Embryonic facial prominence (tissue), 1 donor: ENCODE measurements around the gene SPTLC1.
"Not testable (repeated sequence)": the region's sequence is repeated elsewhere in the genome, so short reads cannot be mapped to it uniquely, and the experiment has no call there.

Experiments used
- DNase-seq: peaks from one replicate; pipeline ENCODE4 v3.0.0-alpha.2; 2016; ENCODE audit errors: extremely low spot score

SPTLC1 gene

DNA sequence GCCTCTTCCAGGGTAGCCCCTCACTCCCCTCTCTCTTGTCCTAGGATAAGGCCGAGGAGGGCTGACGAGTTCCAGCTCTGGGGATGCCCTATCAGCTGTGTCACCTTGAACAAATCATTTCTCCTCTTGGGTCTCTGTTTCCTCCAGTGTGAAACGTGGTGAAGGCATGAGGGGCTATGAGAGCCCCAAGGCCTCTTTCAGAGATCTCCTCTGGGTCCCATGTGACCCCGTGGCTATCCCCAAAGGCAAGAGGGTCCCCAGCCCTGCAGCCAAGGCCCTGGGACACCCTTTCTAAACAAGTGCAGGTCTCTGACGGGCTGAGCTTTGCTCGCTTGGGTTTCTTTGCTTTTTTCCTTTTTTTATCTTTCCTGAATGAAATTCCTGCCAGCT, 25.5 kb upstream of the SPTLC1 start:
- DNase-seq: no peak

- DNase-seq: peak; percentile 30
These were observed 25.0 kb upstream of the SPTLC1 start for GRCh38 chr9:92140074-92140753.

DNA sequence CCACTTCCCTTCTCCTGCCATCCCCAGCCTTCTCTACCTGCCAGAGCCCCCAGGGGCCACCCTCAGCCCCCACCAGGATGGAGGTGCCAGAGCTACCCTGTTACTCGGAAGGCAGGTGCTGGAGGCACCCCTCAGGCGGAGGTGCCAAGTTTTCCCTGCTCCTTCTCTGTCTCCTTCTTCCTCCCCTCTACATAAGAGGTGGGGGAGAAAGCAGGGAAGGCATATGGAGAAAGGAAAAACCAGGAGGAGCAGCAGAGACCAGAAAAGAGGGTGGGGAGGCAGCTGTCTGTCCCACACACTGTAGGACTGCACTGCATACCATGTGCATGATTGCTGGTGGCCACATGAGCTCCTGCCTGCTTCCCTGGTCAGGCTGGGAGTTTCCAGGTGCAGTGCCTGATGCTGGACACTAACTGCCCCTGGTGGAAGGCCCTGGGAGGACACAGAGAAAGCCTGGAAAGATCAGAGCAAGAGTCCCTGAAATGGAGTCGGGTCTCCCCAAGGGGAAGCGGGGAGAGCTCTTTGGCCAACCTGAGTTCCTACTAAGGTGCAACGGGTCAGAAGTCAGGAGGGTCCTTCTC, 23.8 kb upstream of the SPTLC1 start:
- not testable (repeated sequence) for DNase-seq

DNA sequence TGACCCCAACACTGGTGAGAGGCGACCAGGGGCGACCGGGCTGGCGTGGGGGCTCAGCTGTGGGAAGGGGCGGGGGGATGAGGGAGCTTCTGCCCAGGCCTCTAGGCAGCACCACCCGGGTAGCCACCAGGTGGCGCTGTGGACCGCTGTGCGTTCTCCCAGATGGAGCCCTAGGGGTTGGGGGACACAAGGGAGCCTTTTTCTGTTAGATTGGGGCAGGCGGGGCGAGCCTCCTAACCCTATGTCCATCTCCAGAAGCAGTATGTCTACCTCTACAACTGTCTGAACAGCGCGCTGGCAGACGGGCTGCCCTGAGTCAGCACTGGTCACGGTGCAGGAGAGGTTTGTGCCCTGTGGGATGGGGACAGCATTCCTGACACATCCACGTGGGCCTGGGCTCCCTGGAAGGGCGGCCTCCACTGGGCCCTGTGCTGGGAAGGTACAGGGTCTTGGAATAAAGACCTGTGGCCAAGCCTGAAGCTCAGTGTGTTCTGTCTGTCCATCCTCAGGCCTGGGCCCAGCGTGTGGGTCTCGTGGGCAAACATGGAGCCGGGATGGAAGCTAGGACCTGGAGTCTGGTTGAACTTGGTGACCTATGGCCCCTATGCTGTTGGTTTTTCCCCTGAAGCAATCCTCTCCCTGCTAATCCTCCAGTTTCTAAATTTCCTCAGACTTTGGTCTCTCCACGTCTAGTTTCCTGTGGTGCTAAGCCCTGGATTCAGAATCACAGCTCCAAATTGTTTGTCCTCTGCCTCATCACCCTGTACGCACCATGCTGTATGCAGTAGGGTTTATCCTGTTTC, 23.1 kb upstream of the SPTLC1 start:
- no peak for DNase-seq

DNA sequence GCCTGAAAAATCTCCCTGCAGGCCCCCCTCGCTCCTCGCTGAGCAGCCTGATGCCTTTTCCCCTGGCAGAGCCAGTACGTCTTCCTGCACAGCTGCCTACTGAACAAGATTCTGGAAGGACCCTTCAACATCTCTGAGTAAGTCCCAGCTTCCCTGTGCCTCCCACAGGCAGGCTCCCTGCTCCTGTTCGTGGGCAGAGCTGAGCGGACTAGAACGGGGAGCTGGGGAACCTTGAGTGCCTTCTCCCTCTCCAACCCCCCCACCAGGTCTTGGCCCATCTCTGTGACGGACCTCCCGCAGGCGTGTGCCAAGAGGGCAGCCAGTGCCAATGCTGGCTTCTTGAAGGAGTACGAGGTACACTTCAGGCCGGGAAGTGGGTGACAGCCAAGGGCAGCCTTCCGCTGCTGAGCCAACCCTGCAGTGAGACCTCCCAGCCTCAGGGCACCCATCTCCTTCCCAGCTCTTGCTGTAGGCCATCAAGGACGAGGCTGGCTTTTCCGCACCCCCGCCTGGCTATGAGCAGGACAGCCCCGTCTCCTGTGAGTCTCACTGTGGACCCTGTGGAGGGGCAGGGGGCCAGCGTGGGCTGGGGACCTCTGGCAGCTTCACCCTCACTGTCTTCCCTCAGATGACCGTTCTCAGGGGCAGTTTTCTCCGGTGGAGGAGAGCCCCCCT, 21.1 kb upstream of the SPTLC1 start:
- DNase-seq: no peak

DNA sequence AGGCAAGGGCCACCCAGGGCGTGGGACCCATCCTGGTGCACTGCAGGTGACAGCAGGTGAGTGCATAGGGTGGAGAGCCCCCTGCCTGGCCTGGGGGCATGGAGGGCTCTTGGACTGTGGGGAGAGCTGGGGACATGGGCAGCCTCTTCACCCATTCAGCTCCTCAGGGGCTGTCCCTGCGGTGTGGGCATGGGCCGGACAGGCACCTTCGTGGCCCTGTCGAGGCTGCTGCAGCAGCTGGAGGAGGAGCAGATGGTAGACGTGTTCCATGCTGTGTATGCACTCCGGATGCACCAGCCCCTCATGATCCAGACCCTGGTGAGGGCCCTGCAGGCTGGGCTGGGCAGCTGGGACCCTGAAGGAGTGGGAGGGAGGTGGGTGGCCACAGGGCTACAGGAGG, 20.4 kb upstream of the SPTLC1 start:
- no peak for DNase-seq

- DNase-seq: peak; percentile 25
These were observed 18.9 kb upstream of the SPTLC1 start for GRCh38 chr9:92133949-92134604.

DNA sequence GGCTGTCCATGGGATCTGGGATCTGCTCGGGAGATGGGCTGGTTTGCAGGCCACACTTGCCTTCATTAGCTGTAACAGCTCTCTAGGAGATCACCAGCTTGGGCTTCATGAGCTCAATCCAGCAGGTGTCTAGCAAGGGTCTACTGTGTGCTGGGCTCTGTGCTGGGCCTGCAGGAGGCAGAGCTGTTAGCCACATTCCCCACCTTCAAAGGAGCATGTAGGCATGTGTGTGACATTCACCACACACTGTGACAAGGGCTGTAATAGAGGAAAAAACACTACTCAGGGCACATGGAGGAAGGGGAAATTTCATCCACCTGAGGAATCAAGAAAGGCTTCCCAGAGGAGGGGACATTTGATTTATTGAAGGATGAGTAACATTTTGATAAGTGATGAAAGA, 17.7 kb upstream of the SPTLC1 start:
- not testable (repeated sequence) for DNase-seq

- DNase-seq: no peak
These were observed 17.3 kb upstream of the SPTLC1 start for GRCh38 chr9:92132501-92132900.

GRCh38 chr9:92122800-92123199, 7.6 kb upstream of the SPTLC1 start:
- DNase-seq: no peak

DNA sequence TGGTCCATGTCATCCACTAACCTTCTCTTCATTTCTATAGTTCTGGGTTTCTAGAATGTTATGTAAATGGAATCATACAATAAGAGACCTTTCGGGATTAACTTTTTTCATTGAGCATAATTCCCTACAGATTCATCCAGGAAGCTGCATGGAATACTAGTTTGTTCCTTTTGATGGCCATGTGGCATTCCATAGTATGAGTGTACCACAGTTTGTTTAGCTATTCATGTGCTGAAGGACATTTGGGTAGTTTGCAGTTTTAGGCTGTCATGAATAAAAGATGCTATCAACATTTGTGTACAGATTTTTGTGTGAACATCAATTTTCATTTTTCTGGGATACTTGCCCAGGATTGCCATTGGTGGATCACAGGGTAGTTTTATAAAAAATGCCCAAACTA, 6.8 kb upstream of the SPTLC1 start:
- DNase-seq: no peak

GRCh38 chr9:92121265-92121664, 6.1 kb upstream of the SPTLC1 start:
- no peak for DNase-seq

GRCh38 chr9:92120138-92120537, 4.9 kb upstream of the SPTLC1 start:
- DNase-seq: no peak

DNA sequence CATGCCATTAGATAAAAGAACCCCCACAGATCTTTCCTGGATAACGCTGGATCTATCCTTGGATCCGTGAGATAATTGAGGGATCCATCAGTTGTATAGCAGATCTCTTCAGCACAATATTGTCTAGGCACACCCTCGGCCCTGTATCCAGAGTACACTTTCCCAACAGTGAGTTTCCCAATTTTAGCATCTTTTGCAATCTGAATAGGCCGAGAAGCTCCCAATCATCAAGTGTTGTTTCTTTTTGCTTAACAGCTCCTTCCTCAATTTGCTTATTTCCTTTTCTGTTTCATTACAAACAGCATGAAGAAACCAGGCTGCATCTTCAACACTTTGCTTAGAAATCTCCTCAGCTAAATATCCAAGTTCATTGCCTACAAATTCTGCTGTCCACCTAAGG, 4.4 kb upstream of the SPTLC1 start:
- no peak for DNase-seq

DNA sequence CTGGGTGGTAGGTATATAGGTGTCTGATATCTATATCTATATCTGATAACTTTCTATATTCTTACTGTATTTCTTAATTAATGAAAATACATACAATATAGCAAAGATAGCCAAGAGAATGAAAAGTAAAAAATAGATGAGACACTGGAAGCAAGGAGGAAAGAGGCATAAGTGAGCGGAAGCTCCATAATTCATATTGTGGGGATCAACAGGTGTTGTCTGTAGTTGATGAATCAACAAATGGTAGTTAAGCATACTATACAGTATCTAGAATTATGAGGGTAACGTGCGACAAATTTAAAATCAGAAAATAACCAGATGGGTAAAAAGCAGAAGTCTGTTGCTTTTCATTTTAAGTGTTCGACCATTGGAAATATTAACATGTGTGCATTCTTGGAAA, 7.1 kb downstream of the SPTLC1 start:
- no peak for DNase-seq

GRCh38 chr9:92105446-92106225, 9.6 kb downstream of the SPTLC1 start:
- not testable (repeated sequence) for DNase-seq

DNA sequence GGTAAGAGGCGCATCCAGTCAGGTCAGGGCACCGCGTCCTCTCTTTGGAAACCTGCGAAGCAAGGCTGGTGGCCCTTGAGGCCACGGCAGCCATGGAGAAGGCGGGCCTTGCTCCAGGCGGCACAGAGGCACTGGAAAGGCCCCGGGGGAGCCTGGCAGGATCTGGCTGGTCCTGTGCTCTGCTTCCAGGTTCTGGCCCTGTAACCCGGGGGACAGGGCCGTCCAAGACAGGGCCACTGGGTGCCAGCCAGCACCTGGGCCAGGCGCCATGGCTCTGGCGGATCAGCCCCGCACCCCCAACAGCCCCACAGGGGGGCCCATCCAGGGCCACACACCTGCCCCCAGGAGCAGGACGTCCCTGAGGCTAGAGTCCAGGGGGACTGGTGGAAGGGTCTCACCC, 11.6 kb downstream of the SPTLC1 start:
- not testable (repeated sequence) for DNase-seq

DNA sequence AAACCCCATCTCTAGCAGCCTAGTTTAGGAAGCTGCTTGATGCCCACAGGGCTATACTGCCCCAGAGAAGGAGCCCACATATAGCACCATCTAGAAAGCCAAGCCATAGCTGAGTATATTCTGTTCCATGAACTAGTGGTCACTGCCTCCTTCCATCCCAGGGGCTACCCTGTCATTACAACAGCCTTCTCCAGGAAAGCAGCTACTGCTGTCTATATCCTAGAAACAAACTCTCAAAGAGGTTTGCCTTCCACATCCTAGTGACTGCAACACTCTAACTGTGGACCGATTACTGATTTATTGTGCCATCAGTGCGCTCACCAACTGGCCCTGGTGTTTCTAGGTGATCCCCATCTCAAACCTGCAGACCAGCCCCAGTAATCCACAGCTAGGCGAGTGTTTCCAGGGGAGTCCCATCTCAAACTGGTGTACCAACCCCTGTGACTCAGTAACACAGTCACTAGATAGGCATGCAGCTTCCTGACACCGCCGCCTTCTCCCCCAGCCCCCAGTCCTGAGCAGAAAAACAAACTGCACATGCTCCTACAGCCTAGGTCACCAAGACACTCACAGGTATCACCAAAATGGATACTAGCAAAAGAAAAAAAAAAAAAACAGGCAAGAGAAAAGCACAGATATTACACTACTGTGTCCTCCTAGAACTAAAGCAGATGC, 14.8 kb downstream of the SPTLC1 start:
- no peak for DNase-seq

GRCh38 chr9:92098638-92099037, 16.6 kb downstream of the SPTLC1 start:
- DNase-seq: no peak

- DNase-seq: peak; percentile 37
These were observed 17.2 kb downstream of the SPTLC1 start for GRCh38 chr9:92097997-92098482.
